Liver (tissue), 9 donors: ENCODE results near the gene DNAJC11. TPM values are rescaled to one million over a fixed set of nuclear protein-coding genes. Genes with fewer than 3 reads are reported as not detected.

Experiments
- DNase-seq: peaks from one replicate; pipeline ENCODE4 v3.0.0-alpha.2; 2017; ENCODE audit warnings: low spot score
- H3K27ac ChIP-seq, 2 donors: one replicate each; pipeline ENCODE4 v1.7.0; 2013; ENCODE audit warnings: inconsistent platforms in 2 of 2, low read length in 2 of 2, control low read depth in 1 of 2, low read depth in 1 of 2, mild to moderate bottlenecking in 1 of 2
- H3K27me3 ChIP-seq, 4 donors: one replicate each; pipeline versions ENCODE4 v1.6.1 to v1.7.0; 2013; ENCODE audit warnings: low read length in 3 of 4, inconsistent platforms in 1 of 4, mild to moderate bottlenecking in 1 of 4, moderate library complexity in 1 of 4; ENCODE audit not compliant: control insufficient read depth in 4 of 4, insufficient read depth in 4 of 4
- H3K36me3 ChIP-seq, 4 donors: one replicate each; pipeline versions ENCODE4 v1.6.1 to v1.7.0; 2013; ENCODE audit warnings: low read length in 3 of 4, mild to moderate bottlenecking in 3 of 4, low read depth in 1 of 4, moderate library complexity in 1 of 4; ENCODE audit not compliant: control insufficient read depth in 4 of 4, insufficient read depth in 3 of 4
- H3K4me1 ChIP-seq, 4 donors: one replicate each; pipeline versions ENCODE4 v1.6.1 to v1.7.0; 2013; ENCODE audit warnings: low read length in 3 of 4, mild to moderate bottlenecking in 3 of 4, moderate library complexity in 1 of 4; ENCODE audit not compliant: control insufficient read depth in 4 of 4, insufficient read depth in 4 of 4
- H3K4me3 ChIP-seq, 3 donors: one replicate each; pipeline versions ENCODE4 v1.6.1 to v1.7.0; 2013; ENCODE audit warnings: low read length in 3 of 3, control low read depth in 1 of 3, low read depth in 1 of 3, mild to moderate bottlenecking in 1 of 3
- H3K9ac ChIP-seq, 2 donors: one replicate each; pipeline ENCODE4 v1.7.0; 2013; ENCODE audit warnings: low read length in 2 of 2, mild to moderate bottlenecking in 2 of 2, moderate library complexity in 2 of 2, control low read depth in 1 of 2, low read depth in 1 of 2
- H3K9me3 ChIP-seq, 4 donors: one replicate each; pipeline versions ENCODE4 v1.6.1 to v1.7.0; 2013; ENCODE audit warnings: low read length in 3 of 4; ENCODE audit not compliant: control insufficient read depth in 4 of 4
- EGR1 ChIP-seq, 2 donors: IDR thresholded peaks; 2 replicates each; pipeline ENCODE4 v1.6.1; 2016 to 2018; ENCODE audit warnings: antibody characterized with exemption in 2 of 2, low read depth in 2 of 2
- FOXA1 ChIP-seq: IDR thresholded peaks from 2 replicates; pipeline ENCODE4 v1.6.1; 2016; ENCODE audit warnings: antibody characterized with exemption
- FOXA2 ChIP-seq: IDR thresholded peaks from 2 replicates; pipeline ENCODE4 v1.6.1; 2016; ENCODE audit warnings: antibody characterized with exemption
- GABPA ChIP-seq, 2 donors: IDR thresholded peaks in 1 of 2; conservative IDR thresholded peaks in 1 of 2; 2 replicates each; pipeline ENCODE4 v1.6.1; 2016; ENCODE audit warnings: antibody characterized with exemption in 2 of 2, mild to moderate bottlenecking in 1 of 2, moderate library complexity in 1 of 2
- HNF4A ChIP-seq, 2 donors: conservative IDR thresholded peaks; 2 replicates each; pipeline ENCODE4 v1.6.1; 2016; ENCODE audit warnings: antibody characterized with exemption in 2 of 2, mild to moderate bottlenecking in 2 of 2
- HNF4G ChIP-seq: IDR thresholded peaks from 2 replicates; pipeline ENCODE4 v1.6.1; 2016; ENCODE audit warnings: antibody characterized with exemption
- JUND ChIP-seq, 2 donors: IDR thresholded peaks; 2 replicates each; pipeline ENCODE4 v1.6.1; 2016; ENCODE audit warnings: antibody characterized with exemption in 2 of 2
- NR2F2 ChIP-seq: IDR thresholded peaks from 2 replicates; pipeline ENCODE4 v1.6.1; 2016; ENCODE audit warnings: antibody characterized with exemption
- RAD21 ChIP-seq, 2 donors: IDR thresholded peaks; 2 replicates each; pipeline ENCODE4 v1.6.1; 2016; ENCODE audit warnings: antibody characterized with exemption in 2 of 2, mild to moderate bottlenecking in 2 of 2
- RXRA ChIP-seq, 2 donors: IDR thresholded peaks; 2 replicates each; pipeline ENCODE4 v1.6.1; 2017 to 2018; ENCODE audit warnings: antibody characterized with exemption in 2 of 2, mild to moderate bottlenecking in 1 of 2
- SP1 ChIP-seq: IDR thresholded peaks from 2 replicates; pipeline ENCODE4 v1.6.1; 2018; ENCODE audit warnings: antibody characterized with exemption, mild to moderate bottlenecking
- TAF1 ChIP-seq: conservative IDR thresholded peaks from 2 replicates; pipeline ENCODE4 v1.6.1; 2016; ENCODE audit warnings: antibody characterized with exemption, mild to moderate bottlenecking
- YY1 ChIP-seq: IDR thresholded peaks from 2 replicates; pipeline ENCODE4 v1.6.1; 2016; ENCODE audit warnings: antibody characterized with exemption, mild to moderate bottlenecking
- WGBS: extraction: QIAGEN DNeasy Blood & Tissue Kit; methylation state at CpG from one replicate; pipeline ENCODE4 v1.1.7; 2013; 5-methylcytosine and 5-hydroxymethylcytosine counted together
- polyA plus RNA-seq, 2 donors: library from polyadenylated mRNA; stranded (reverse) in 1 of 2; unstranded in 1 of 2; fragments of 200-250 nt in 1 of 2; fragments of >200 nt in 1 of 2; fragmentation: Nextera tagmentation in 1 of 2; extraction: Ambion mirVana in 1 of 2; gene quantifications; one replicate each; pipeline versions ENCODE4 v1.2.1 to v1.2.3, GENCODE V29; 2013 to 2015
- total RNA-seq, 2 donors: library from RNA; depleted of rRNA; stranded (reverse); fragments of >200 nt; gene quantifications; one replicate each; pipeline ENCODE4 v1.2.3, GENCODE V29; 2014
- TF ChIP-seq, protein P1 (sequence below): IDR thresholded peaks from 2 replicates; pipeline ENCODE4 v1.6.1; 2016; ENCODE audit warnings: antibody characterized with exemption
- TF ChIP-seq, protein P2 (sequence below): IDR thresholded peaks from 2 replicates; pipeline ENCODE4 v1.6.1; 2016; ENCODE audit warnings: antibody characterized with exemption
- TF ChIP-seq, protein P3 (sequence below): IDR thresholded peaks from 2 replicates; pipeline ENCODE4 v1.6.1; 2016; ENCODE audit warnings: antibody characterized with exemption, mild to moderate bottlenecking
- TF ChIP-seq, protein P4 (sequence below): fragments of 150-350 bp; IDR thresholded peaks from 2 replicates; pipeline ENCODE4 v1.5.1; 2017; ENCODE audit warnings: improper control_type of control experiment, low read depth, low read length; ENCODE audit not compliant: missing input control
- TF ChIP-seq, protein P5 (sequence below): IDR thresholded peaks from 2 replicates; pipeline ENCODE4 v1.6.1; 2016; ENCODE audit warnings: antibody characterized with exemption
- donor health status: healthy.
- donor health status: healthy.
- donor health status: healthy.
- donor health status: healthy.
- donor health status: healthy.

Gene DNAJC11
- total and polyA plus RNA-seq, 4 donors: 16.5 to 36.1 (median 23.8) TPM

DNA sequence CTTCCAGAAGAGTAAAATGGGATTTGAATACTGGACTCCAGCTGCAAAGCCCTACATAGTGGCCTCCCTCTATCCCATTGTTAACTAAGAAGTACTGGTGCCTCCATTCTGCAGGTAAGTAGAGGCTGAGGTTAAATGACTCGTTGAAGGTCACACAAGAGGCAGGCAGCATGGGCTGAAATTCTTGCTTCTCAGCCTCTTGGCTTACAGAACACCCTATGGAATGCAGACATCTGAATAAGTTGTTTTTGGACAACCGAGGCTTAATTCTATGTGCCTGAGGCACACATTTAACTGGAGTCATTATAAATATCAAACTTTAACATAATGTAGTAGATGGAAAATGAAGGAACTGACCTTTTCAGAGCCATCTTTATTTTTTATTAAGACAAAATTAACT is 5.7 kb downstream of the DNAJC11 start (continued):
- TF ChIP-seq HNF4G: no peak
- no peak for TF ChIP-seq RAD21 (IDR thresholded peaks at IDR 0.05)
- TF ChIP-seq, protein P1, sequence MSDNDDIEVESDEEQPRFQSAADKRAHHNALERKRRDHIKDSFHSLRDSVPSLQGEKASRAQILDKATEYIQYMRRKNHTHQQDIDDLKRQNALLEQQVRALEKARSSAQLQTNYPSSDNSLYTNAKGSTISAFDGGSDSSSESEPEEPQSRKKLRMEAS: no peak
- no peak for TF ChIP-seq TAF1
- no peak for TF ChIP-seq EGR1 (IDR thresholded peaks at IDR 0.05; ENCODE audit: low read depth in 2 of 2)

DNA sequence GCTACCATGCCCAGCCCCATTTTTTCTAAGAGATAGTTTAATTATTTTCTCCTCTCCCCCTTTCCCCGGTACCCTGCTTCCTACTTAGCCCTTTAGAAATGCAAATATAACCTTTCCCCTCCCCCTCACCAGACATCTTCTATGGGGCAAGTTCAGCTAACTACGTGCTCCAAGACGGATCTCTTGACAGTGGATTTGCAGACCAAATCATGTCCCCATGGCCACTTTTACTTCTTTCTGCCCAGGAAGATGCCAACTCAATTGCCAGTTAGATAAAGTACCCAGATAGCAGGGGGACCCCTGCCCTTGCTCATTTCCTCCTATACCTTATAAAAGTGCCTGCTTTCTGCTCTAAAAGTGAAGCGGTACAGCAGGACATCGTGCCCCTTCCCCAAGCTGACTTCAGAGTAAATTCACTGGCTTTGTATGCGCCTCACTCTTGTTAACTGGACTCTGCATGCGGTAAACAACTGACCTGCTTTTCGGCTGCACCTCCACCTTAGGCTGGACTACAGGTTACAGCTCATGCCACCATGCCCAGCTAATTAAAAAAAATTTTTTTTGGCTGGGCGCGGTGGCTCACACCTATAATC is 7.4 kb downstream of the DNAJC11 start:
- no peak for DNase-seq
- WGBS: 91% methylated on average over 10 of the region's 10 CpGs

DNA sequence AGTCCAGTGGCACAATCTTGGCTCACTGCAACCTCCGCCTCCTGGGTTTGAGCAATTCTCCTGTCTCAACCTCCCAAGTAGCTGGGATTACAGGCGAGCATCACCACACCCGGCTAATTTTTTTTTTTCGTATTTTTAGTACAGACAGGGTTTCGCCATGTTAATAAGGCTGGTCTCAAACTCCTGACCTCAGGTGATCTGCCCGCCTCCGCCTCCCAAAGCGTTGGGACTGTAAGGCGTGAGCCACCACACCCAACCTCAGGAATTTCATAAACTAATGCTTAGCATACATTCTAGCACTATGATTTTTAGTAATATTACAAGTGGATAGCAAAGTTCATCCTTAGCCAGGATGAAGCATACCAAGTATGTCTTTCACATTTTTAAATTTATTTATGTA is 8.7 kb downstream of the DNAJC11 start:
- TF ChIP-seq, protein P2, sequence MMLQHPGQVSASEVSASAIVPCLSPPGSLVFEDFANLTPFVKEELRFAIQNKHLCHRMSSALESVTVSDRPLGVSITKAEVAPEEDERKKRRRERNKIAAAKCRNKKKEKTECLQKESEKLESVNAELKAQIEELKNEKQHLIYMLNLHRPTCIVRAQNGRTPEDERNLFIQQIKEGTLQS: no peak
- no peak for TF ChIP-seq YY1
- no peak for TF ChIP-seq EGR1 (IDR thresholded peaks at IDR 0.05; ENCODE audit: low read depth in 2 of 2)
- no peak for TF ChIP-seq FOXA1
- no peak for TF ChIP-seq HNF4A (conservative IDR thresholded peaks at IDR 0.05)
- TF ChIP-seq, protein P3, sequence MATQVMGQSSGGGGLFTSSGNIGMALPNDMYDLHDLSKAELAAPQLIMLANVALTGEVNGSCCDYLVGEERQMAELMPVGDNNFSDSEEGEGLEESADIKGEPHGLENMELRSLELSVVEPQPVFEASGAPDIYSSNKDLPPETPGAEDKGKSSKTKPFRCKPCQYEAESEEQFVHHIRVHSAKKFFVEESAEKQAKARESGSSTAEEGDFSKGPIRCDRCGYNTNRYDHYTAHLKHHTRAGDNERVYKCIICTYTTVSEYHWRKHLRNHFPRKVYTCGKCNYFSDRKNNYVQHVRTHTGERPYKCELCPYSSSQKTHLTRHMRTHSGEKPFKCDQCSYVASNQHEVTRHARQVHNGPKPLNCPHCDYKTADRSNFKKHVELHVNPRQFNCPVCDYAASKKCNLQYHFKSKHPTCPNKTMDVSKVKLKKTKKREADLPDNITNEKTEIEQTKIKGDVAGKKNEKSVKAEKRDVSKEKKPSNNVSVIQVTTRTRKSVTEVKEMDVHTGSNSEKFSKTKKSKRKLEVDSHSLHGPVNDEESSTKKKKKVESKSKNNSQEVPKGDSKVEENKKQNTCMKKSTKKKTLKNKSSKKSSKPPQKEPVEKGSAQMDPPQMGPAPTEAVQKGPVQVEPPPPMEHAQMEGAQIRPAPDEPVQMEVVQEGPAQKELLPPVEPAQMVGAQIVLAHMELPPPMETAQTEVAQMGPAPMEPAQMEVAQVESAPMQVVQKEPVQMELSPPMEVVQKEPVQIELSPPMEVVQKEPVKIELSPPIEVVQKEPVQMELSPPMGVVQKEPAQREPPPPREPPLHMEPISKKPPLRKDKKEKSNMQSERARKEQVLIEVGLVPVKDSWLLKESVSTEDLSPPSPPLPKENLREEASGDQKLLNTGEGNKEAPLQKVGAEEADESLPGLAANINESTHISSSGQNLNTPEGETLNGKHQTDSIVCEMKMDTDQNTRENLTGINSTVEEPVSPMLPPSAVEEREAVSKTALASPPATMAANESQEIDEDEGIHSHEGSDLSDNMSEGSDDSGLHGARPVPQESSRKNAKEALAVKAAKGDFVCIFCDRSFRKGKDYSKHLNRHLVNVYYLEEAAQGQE: no peak
- no peak for TF ChIP-seq RXRA (IDR thresholded peaks at IDR 0.05)
- no peak for TF ChIP-seq GABPA (IDR thresholded peaks at IDR 0.05 in 1 of 2, conservative IDR thresholded peaks at IDR 0.05 in 1 of 2)
- no peak for TF ChIP-seq NR2F2
- no peak for TF ChIP-seq SP1
- TF ChIP-seq RAD21 (IDR thresholded peaks at IDR 0.05): no peak
- no peak for TF ChIP-seq JUND (IDR thresholded peaks at IDR 0.05)
- TF ChIP-seq, protein P4, sequence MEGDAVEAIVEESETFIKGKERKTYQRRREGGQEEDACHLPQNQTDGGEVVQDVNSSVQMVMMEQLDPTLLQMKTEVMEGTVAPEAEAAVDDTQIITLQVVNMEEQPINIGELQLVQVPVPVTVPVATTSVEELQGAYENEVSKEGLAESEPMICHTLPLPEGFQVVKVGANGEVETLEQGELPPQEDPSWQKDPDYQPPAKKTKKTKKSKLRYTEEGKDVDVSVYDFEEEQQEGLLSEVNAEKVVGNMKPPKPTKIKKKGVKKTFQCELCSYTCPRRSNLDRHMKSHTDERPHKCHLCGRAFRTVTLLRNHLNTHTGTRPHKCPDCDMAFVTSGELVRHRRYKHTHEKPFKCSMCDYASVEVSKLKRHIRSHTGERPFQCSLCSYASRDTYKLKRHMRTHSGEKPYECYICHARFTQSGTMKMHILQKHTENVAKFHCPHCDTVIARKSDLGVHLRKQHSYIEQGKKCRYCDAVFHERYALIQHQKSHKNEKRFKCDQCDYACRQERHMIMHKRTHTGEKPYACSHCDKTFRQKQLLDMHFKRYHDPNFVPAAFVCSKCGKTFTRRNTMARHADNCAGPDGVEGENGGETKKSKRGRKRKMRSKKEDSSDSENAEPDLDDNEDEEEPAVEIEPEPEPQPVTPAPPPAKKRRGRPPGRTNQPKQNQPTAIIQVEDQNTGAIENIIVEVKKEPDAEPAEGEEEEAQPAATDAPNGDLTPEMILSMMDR: no peak
- TF ChIP-seq, protein P5, sequence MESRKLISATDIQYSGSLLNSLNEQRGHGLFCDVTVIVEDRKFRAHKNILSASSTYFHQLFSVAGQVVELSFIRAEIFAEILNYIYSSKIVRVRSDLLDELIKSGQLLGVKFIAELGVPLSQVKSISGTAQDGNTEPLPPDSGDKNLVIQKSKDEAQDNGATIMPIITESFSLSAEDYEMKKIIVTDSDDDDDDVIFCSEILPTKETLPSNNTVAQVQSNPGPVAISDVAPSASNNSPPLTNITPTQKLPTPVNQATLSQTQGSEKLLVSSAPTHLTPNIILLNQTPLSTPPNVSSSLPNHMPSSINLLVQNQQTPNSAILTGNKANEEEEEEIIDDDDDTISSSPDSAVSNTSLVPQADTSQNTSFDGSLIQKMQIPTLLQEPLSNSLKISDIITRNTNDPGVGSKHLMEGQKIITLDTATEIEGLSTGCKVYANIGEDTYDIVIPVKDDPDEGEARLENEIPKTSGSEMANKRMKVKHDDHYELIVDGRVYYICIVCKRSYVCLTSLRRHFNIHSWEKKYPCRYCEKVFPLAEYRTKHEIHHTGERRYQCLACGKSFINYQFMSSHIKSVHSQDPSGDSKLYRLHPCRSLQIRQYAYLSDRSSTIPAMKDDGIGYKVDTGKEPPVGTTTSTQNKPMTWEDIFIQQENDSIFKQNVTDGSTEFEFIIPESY: no peak
- TF ChIP-seq, protein P1: no peak
- no peaks in the 10 kb centered on the region for H3K4me1 ChIP-seq

More for the DNA sequence above, 7.4 kb downstream of the DNAJC11 start:
- H3K27me3 ChIP-seq: no peaks in the 10 kb centered on the region
- TF ChIP-seq HNF4G (no peak), NR2F2 (no peak), FOXA2 (no peak), TAF1 (no peak), EGR1 (IDR thresholded peaks at IDR 0.05; ENCODE audit: low read depth in 2 of 2) (no peak)
- TF ChIP-seq, protein P1: no peak
- no peak overlapping the region for H3K9ac ChIP-seq
- peaks cover 0 to 2% (median under 1%) of the 10 kb centered on the region in 4 donors for H3K4me1 ChIP-seq
- no peak overlapping the region for H3K4me3 ChIP-seq
- no peak overlapping the region for H3K27ac ChIP-seq
- H3K36me3 ChIP-seq: no peaks in the 10 kb centered on the region
- H3K9me3 ChIP-seq: no peaks in the 10 kb centered on the region

More for the DNA sequence above, 8.7 kb downstream of the DNAJC11 start:
- Histone ChIP-seq H3K36me3 (no peaks in the 10 kb centered on the region), H3K27ac (no peak overlapping the region), H3K4me3 (no peak overlapping the region), H3K27me3 (no peaks in the 10 kb centered on the region), H3K9me3 (no peaks in the 10 kb centered on the region), H3K9ac (no peak overlapping the region)
- DNase-seq: no peak
- WGBS: 92% methylated on average over 9 of the region's 9 CpGs
